HL-60 (cell line): ENCODE measurements around the gene AIM2.
A peak's percentile ranks its signal among the peaks of the same experiment; 100 is the strongest.
"Not testable (repeated sequence)": the region's sequence is repeated elsewhere in the genome, so short reads cannot be mapped to it uniquely, and the experiment has no call there.

ENCODE experiments used
- DNase-seq, 2 experiments: peaks; one replicate each; pipeline ENCODE4 v3.0.0-alpha.2; 2010 to 2020; ENCODE audit warnings: low read depth in 1 of 2, low spot score in 1 of 2
- H3K27ac ChIP-seq: fragments of 250-450 bp; sonication (Bioruptor Pico); replicated peaks from 2 replicates; pipeline ENCODE4 v1.5.1; 2020; ENCODE audit warnings: mild to moderate bottlenecking, moderate library complexity
- H3K27me3 ChIP-seq: fragments of 250-450 bp; sonication (Bioruptor Pico); 2 replicates; pipeline ENCODE4 v1.5.1; 2021; ENCODE audit warnings: mild to moderate bottlenecking, moderate library complexity; ENCODE audit not compliant: insufficient read depth, poor library complexity, severe bottlenecking
- H3K4me3 ChIP-seq: replicated peaks from 2 replicates; pipeline ENCODE4 v1.5.1; 2011; ENCODE audit warnings: mild to moderate bottlenecking, control low read depth, low read length; ENCODE audit not compliant: insufficient read depth
- GABPA ChIP-seq: IDR thresholded peaks from 2 replicates; pipeline ENCODE4 v1.6.1; 2012; ENCODE audit warnings: low read depth
- POLR2AphosphoS5 ChIP-seq: IDR thresholded peaks from 2 replicates; pipeline ENCODE4 v1.6.1; 2012; ENCODE audit warnings: low read depth
- SPI1 ChIP-seq: IDR thresholded peaks from 2 replicates; pipeline ENCODE4 v1.6.1; 2012; ENCODE audit warnings: low read depth, mild to moderate bottlenecking, borderline replicate concordance
- TF ChIP-seq, protein P1 (sequence below): IDR thresholded peaks from one replicate; pipeline ENCODE4 v1.5.1; 2011; ENCODE audit warnings: low read length, control low read depth, inconsistent platforms; ENCODE audit not compliant: insufficient read depth
- TF ChIP-seq, protein P2 (sequence below): IDR thresholded peaks from 2 replicates; pipeline ENCODE4 v1.6.1; 2012; ENCODE audit warnings: low read depth; ENCODE audit not compliant: insufficient replicate concordance

AIM2 gene

DNA sequence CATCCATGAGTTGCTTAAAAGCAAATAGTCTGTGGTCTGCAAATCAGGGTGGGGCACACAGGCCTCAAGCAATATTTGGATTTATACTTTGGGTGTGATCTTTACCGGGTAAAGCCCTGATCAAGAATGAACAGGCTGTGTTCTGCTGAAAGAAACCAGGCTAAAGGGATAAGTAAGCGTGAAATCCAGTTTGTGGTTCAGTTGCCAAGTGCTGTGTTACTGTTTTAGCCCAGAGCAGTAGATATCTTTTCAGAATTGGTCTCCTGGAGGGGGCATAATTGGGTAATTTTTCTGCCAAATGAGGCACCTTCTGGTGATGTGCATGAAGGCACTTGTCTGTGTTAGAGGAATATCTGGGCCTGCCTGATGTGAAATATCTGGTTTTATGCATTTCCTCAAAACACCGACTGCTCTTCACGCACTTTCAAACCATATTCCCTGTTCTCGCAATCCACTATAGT, 21.4 kb downstream of the AIM2 start:
- Histone ChIP-seq H3K27ac (peak overlapping the region; percentile 70), H3K27me3 (no peaks in the 10 kb centered on the region), H3K4me3 (no peak overlapping the region)
- peak; percentile 38 to 85 for DNase-seq
- TF ChIP-seq POLR2AphosphoS5 (peak; percentile 45; the same call in 1 of the 2 replicates), SPI1 (peak; percentile 89; the same call in 1 of the 2 replicates)
- TF ChIP-seq, protein P1, sequence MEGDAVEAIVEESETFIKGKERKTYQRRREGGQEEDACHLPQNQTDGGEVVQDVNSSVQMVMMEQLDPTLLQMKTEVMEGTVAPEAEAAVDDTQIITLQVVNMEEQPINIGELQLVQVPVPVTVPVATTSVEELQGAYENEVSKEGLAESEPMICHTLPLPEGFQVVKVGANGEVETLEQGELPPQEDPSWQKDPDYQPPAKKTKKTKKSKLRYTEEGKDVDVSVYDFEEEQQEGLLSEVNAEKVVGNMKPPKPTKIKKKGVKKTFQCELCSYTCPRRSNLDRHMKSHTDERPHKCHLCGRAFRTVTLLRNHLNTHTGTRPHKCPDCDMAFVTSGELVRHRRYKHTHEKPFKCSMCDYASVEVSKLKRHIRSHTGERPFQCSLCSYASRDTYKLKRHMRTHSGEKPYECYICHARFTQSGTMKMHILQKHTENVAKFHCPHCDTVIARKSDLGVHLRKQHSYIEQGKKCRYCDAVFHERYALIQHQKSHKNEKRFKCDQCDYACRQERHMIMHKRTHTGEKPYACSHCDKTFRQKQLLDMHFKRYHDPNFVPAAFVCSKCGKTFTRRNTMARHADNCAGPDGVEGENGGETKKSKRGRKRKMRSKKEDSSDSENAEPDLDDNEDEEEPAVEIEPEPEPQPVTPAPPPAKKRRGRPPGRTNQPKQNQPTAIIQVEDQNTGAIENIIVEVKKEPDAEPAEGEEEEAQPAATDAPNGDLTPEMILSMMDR: no peak

DNA sequence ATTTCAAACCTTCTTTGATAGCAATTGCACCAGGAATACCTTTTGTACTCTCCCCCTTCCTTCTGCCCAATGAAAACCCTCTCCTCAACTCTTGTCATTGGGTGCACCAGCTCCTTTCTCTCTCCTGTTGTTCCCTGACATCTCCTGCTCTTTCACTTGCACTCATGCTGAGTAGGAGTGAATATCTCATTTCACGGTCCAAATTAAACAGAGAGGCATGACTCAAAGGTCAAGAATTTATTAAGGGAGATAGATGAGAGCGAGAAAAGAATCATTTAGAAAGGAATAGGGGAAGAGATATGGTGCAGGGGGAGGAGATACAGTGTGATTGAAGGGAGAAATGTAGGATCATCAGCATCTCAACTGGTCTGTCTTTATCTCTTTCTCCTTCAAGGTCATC, 22.1 kb downstream of the AIM2 start:
- Histone ChIP-seq H3K4me3 (no peak overlapping the region), H3K27ac (peak overlapping the region; percentile 70), H3K27me3 (no peaks in the 10 kb centered on the region)
- TF ChIP-seq POLR2AphosphoS5: no peak
- TF ChIP-seq, protein P2, sequence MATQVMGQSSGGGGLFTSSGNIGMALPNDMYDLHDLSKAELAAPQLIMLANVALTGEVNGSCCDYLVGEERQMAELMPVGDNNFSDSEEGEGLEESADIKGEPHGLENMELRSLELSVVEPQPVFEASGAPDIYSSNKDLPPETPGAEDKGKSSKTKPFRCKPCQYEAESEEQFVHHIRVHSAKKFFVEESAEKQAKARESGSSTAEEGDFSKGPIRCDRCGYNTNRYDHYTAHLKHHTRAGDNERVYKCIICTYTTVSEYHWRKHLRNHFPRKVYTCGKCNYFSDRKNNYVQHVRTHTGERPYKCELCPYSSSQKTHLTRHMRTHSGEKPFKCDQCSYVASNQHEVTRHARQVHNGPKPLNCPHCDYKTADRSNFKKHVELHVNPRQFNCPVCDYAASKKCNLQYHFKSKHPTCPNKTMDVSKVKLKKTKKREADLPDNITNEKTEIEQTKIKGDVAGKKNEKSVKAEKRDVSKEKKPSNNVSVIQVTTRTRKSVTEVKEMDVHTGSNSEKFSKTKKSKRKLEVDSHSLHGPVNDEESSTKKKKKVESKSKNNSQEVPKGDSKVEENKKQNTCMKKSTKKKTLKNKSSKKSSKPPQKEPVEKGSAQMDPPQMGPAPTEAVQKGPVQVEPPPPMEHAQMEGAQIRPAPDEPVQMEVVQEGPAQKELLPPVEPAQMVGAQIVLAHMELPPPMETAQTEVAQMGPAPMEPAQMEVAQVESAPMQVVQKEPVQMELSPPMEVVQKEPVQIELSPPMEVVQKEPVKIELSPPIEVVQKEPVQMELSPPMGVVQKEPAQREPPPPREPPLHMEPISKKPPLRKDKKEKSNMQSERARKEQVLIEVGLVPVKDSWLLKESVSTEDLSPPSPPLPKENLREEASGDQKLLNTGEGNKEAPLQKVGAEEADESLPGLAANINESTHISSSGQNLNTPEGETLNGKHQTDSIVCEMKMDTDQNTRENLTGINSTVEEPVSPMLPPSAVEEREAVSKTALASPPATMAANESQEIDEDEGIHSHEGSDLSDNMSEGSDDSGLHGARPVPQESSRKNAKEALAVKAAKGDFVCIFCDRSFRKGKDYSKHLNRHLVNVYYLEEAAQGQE: no peak
- TF ChIP-seq, protein P1: no peak
- no peak for TF ChIP-seq GABPA
- TF ChIP-seq SPI1: no peak
- no peak for DNase-seq

DNA sequence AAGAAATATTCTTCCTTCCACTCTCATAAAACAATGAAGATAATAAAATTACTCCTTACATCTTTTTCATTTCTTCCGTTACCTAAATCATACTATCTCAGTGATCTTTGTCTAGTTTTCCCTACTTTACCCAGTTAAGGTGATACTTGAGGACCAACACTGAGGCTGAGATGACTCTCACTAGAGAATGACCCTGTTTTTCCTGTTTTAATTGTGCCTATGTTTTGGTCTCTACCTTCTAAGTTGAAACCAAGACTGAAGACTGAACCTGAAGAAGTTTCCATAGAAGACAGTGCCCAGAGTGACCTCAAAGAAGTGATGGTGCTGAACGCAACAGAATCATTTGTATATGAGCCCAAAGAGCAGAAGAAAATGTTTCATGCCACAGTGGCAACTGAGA, 25.1 kb downstream of the AIM2 start:
- Histone ChIP-seq H3K27ac (no peak overlapping the region), H3K4me3 (no peak overlapping the region), H3K27me3 (no peaks in the 10 kb centered on the region)
- DNase-seq: no peak
- TF ChIP-seq, protein P1: no peak
- TF ChIP-seq, protein P2: no peak
- TF ChIP-seq POLR2AphosphoS5 (no peak), GABPA (no peak), SPI1 (no peak)

DNA sequence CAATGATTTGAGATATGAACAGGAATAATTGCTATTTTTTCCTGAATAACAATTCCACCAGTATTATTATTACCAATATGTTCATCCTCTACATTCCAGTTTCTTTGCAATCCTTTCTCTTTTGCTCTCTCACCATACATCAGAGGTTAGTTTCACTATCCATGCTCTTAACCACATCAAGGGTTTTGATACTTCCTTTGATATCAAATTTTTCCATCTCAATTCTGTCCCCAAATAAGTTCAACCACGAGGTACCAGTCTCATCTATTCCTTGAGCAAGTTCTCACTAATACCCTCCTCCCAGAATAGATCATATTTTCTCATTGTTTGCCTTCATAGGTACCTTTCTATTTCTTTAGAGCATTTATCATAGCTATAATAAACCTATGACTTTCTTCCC, 30.1 kb downstream of the AIM2 start:
- not testable (repeated sequence) for H3K27me3 ChIP-seq, H3K27ac ChIP-seq, DNase-seq, H3K4me3 ChIP-seq
